Thoracic aorta (tissue), 2 donors: ENCODE measurements around the gene PCAT7. TPM values are rescaled to one million over a fixed set of nuclear protein-coding genes. Genes with fewer than 3 reads are reported as not detected.

Experiments
- ATAC-seq: fragments of 150-250 bp; one replicate; pipeline ENCODE4 v1.8.0; 2017; ENCODE audit warnings: low read depth; ENCODE audit not compliant: insufficient number of reproducible peaks, low FRiP score
- DNase-seq: peaks from one replicate; pipeline ENCODE4 v3.0.0-alpha.2; 2020; ENCODE audit warnings: low spot score
- H3K27ac ChIP-seq, 2 donors: fragments of 200-600 bp; sonication (generic); 1 replicate in 1 of 2; 2 replicates in 1 of 2; pipeline ENCODE4 v1.5.1; 2016; ENCODE audit warnings: mild to moderate bottlenecking in 2 of 2, moderate library complexity in 2 of 2
- H3K27me3 ChIP-seq: fragments of 200-600 bp; sonication (generic); replicated peaks from 2 replicates; pipeline ENCODE4 v1.6.0; 2016; ENCODE audit warnings: mild to moderate bottlenecking; ENCODE audit not compliant: insufficient read depth
- H3K36me3 ChIP-seq: fragments of 200-600 bp; sonication (generic); one replicate; pipeline ENCODE4 v1.5.1; 2016
- H3K4me1 ChIP-seq, 2 donors: fragments of 200-600 bp; sonication (generic); 1 replicate in 1 of 2; 2 replicates in 1 of 2; pipeline versions ENCODE4 v1.5.1 to v1.6.0; 2016; ENCODE audit warnings: low read depth in 2 of 2, mild to moderate bottlenecking in 1 of 2; ENCODE audit not compliant: control insufficient read depth in 1 of 2
- H3K4me3 ChIP-seq: fragments of 200-600 bp; sonication (generic); 2 replicates; pipeline ENCODE4 v1.5.1; 2016; ENCODE audit warnings: mild to moderate bottlenecking
- H3K9me3 ChIP-seq: fragments of 200-600 bp; sonication (generic); 2 replicates; pipeline ENCODE4 v1.5.1; 2016
- total RNA-seq, 2 donors: library from RNA; depleted of rRNA; stranded (reverse); fragments of >200 nt; gene quantifications; one replicate each; pipeline versions ENCODE4 v1.1.0 to v1.2.3, GENCODE V29; 2016
- TF ChIP-seq, protein P1 (sequence below): fragments of 200-600 bp; sonication (generic); IDR thresholded peaks from one replicate; pipeline ENCODE4 v1.5.1; 2019; ENCODE audit warnings: antibody characterized with exemption

The PCAT7 gene
- total RNA-seq, 2 donors from 2014 or later = not detected

DNA sequence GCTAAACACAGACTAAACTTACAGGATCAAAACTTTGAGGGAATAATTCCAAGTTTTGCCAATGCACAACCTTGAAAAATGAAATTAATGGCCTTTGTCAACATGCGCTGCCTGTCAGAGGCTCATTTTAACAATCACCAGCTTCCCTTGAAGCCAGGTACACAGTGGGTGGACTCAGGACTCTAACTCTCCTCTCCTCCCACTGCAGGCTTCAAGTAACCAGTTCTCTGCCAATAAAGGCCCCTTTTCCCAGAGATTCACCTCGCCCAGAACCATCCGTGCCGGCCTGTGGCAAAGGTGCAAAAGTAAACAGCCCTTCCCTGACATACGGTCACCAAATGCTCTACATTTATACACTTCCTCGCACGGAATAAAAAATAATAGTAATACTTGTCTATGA lies 57.2 kb downstream of the PCAT7 start:
- no peak for ATAC-seq
- Histone ChIP-seq H3K27me3 (no peaks in the 10 kb centered on the region), H3K9me3 (no peaks in the 10 kb centered on the region), H3K4me1 (no peaks in the 10 kb centered on the region), H3K4me3 (no peak overlapping the region), H3K36me3 (no peaks in the 10 kb centered on the region), H3K27ac (no peak overlapping the region)
- no peak for DNase-seq
- TF ChIP-seq, protein P1, sequence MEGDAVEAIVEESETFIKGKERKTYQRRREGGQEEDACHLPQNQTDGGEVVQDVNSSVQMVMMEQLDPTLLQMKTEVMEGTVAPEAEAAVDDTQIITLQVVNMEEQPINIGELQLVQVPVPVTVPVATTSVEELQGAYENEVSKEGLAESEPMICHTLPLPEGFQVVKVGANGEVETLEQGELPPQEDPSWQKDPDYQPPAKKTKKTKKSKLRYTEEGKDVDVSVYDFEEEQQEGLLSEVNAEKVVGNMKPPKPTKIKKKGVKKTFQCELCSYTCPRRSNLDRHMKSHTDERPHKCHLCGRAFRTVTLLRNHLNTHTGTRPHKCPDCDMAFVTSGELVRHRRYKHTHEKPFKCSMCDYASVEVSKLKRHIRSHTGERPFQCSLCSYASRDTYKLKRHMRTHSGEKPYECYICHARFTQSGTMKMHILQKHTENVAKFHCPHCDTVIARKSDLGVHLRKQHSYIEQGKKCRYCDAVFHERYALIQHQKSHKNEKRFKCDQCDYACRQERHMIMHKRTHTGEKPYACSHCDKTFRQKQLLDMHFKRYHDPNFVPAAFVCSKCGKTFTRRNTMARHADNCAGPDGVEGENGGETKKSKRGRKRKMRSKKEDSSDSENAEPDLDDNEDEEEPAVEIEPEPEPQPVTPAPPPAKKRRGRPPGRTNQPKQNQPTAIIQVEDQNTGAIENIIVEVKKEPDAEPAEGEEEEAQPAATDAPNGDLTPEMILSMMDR = no peak

DNA sequence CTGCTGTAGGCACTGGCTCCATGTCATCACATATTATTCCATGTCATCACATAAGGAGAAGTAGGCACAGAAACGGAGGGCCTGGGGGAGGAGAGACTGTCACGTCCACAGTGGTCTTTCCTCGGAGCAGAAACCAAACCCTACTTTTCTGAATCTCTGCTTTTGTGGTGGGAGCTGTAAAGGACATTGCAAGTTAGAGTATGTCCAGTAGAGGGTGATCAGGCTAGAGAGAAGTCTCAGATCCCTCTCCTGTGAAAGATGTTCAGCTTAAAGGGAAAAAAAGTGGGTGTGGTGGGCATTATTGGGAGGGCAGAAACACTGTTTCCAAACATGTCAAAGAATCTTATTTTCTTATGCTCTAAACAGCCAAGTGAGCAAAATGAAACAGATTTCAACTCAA lies 58.1 kb downstream of the PCAT7 start:
- Histone ChIP-seq H3K9me3 (no peaks in the 10 kb centered on the region), H3K4me1 (no peaks in the 10 kb centered on the region), H3K36me3 (no peaks in the 10 kb centered on the region), H3K4me3 (no peak overlapping the region), H3K27ac (no peak overlapping the region), H3K27me3 (no peaks in the 10 kb centered on the region)
- TF ChIP-seq, protein P1 = no peak
- no peak for DNase-seq
- ATAC-seq = no peak

DNA sequence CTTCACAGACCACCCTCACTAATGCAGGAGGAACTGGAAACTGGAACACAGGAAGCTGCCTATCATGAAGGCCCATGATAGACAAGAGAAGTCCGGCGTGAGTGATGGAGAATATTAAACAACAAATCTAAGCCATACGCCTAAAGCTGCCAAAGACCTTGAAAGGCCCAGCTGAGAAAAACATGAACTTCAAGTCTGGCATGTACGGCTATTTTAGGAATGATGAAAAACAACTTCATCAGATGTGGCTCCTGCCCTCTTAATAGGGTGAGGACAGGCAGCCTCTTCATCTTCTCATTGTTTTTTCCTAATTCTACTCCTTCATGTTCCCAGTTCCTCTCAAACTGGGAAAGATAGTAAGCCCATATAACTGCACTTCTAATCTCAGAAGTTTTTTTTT lies 64.1 kb downstream of the PCAT7 start:
- TF ChIP-seq, protein P1 = no peak
- Histone ChIP-seq H3K27ac (peak overlapping the region in 1 of 2 donors; percentile 4), H3K4me1 (peaks cover 3 to 13% of the 10 kb centered on the region in 2 donors), H3K9me3 (no peaks in the 10 kb centered on the region), H3K4me3 (no peak overlapping the region), H3K36me3 (no peaks in the 10 kb centered on the region), H3K27me3 (no peaks in the 10 kb centered on the region)
- DNase-seq = no peak
- ATAC-seq = no peak

Other genes starting within 250 kb of the PCAT7 start
- not detected for gene NUTM2F, start 226.4 kb upstream of the PCAT7 start, total RNA-seq
- under 1 TPM in 1 of 2 donors, not detected in 1; 0.49 TPM for gene FBP2, start 38.7 kb downstream of the PCAT7 start, total RNA-seq
- 1 to 10 TPM; 3.8 to 6.6 TPM for gene FBP1, start 84.4 kb downstream of the PCAT7 start, total RNA-seq
- 100 to 1,000 TPM; 494 to 668 TPM for gene AOPEP, start 171.6 kb downstream of the PCAT7 start, total RNA-seq